B cell (primary cell): ENCODE measurements around the gene MRPL14. TPM values are rescaled to one million over a fixed set of nuclear protein-coding genes. Genes with fewer than 3 reads are reported as not detected.
A peak's percentile ranks its signal among the peaks of the same experiment; 100 is the strongest.

Experiments used
- ATAC-seq: fragments of 200-7000 bp; cut with Tn5 transposase; one replicate; pipeline ENCODE4 v1.10.0; 2021; ENCODE audit warnings: low read depth, mild to moderate bottlenecking, moderate number of reproducible peaks, moderate library complexity
- CTCF ChIA-PET: fragments of 350-600 bp; sonication (Branson Sonifier 250); formaldehyde crosslinking; loops from one replicate; lab custom pipeline; 2021; ENCODE audit warnings: antibody characterized with exemption, inconsistent platforms; lab: Charles Lee
- POLR2A ChIA-PET: fragments of 350-600 bp; sonication (Branson Sonifier 250); formaldehyde crosslinking; loops from one replicate; lab custom pipeline; 2021; ENCODE audit warnings: antibody characterized with exemption; lab: Charles Lee
- DNase-seq: peaks from one replicate; pipeline ENCODE4 v3.0.0; 2013
- H2AFZ ChIP-seq: 2 replicates; pipeline ENCODE4 v1.6.1; 2012; ENCODE audit warnings: mild to moderate bottlenecking, low read depth, low read length; ENCODE audit not compliant: insufficient read depth, poor library complexity, severe bottlenecking
- H3K27ac ChIP-seq, 2 donors: 1 replicate in 1 of 2; 2 replicates in 1 of 2; pipeline ENCODE4 v1.5.1; 2012 to 2013; ENCODE audit warnings: low read length in 2 of 2, mild to moderate bottlenecking in 2 of 2, moderate library complexity in 1 of 2
- H3K27me3 ChIP-seq, 4 experiments: fragments of 200-600 bp in 1 of 4; sonication (generic) in 1 of 4; replicated peaks in 1 of 4; 1 replicate in 2 of 4; 2 replicates in 2 of 4; pipeline versions ENCODE4 v1.6.1 to v1.7.0; 2013 to 2016; ENCODE audit warnings: low read length in 3 of 4, mild to moderate bottlenecking in 2 of 4, mixed read lengths in 1 of 4, moderate library complexity in 1 of 4; ENCODE audit not compliant: insufficient read depth in 4 of 4, control insufficient read depth in 3 of 4; ENCODE audit errors: control extremely low read depth in 1 of 4
- H3K36me3 ChIP-seq, 2 experiments: replicated peaks in 1 of 2; 1 replicate in 1 of 2; 2 replicates in 1 of 2; pipeline versions ENCODE4 v1.6.1 to v1.7.1; 2013; ENCODE audit warnings: low read length in 1 of 2; ENCODE audit not compliant: insufficient read depth in 2 of 2, control insufficient read depth in 1 of 2; ENCODE audit errors: control extremely low read depth in 1 of 2, extremely low read depth in 1 of 2
- H3K4me1 ChIP-seq, 2 donors: fragments of 200-600 bp in 1 of 2; sonication (generic) in 1 of 2; 1 replicate in 1 of 2; 2 replicates in 1 of 2; pipeline versions ENCODE4 v1.5.1 to v1.6.1; 2013 to 2017; ENCODE audit warnings: low read length in 2 of 2; ENCODE audit not compliant: control insufficient read depth in 2 of 2, insufficient read depth in 2 of 2
- H3K4me2 ChIP-seq: replicated peaks from 2 replicates; pipeline ENCODE3; 2012; ENCODE audit warnings: mild to moderate bottlenecking, low read depth, low read length; ENCODE audit not compliant: poor library complexity, severe bottlenecking
- H3K4me3 ChIP-seq, 5 experiments: fragments of 200-600 bp in 1 of 5; sonication (generic) in 1 of 5; 1 replicate in 3 of 5; 2 replicates in 2 of 5; pipeline versions ENCODE4 v1.5.1 to v1.7.0; 2011 to 2016; ENCODE audit warnings: low read length in 4 of 5, mild to moderate bottlenecking in 4 of 5, low read depth in 2 of 5, control low read depth in 1 of 5, moderate library complexity in 1 of 5; ENCODE audit not compliant: insufficient read depth in 1 of 5; ENCODE audit errors: control extremely low read depth in 1 of 5, extremely low read depth in 1 of 5
- H3K79me2 ChIP-seq: fragments of 200-600 bp; sonication (generic); one replicate; pipeline ENCODE4 v1.6.0; 2016; ENCODE audit warnings: low read length; ENCODE audit not compliant: control insufficient read depth, insufficient read depth
- H3K9ac ChIP-seq: fragments of 200-600 bp; sonication (generic); 2 replicates; pipeline ENCODE4 v1.6.1; 2017; ENCODE audit warnings: mild to moderate bottlenecking, low read length, moderate library complexity
- H3K9me3 ChIP-seq, 3 donors: one replicate each; pipeline versions ENCODE4 v1.6.1 to v1.7.1; 2013; ENCODE audit warnings: low read length in 2 of 3; ENCODE audit not compliant: control insufficient read depth in 2 of 3, insufficient read depth in 1 of 3; ENCODE audit errors: control extremely low read depth in 1 of 3
- H4K20me1 ChIP-seq: 2 replicates; pipeline ENCODE4 v1.6.0; 2012; ENCODE audit warnings: mild to moderate bottlenecking, low read length; ENCODE audit not compliant: insufficient read depth, control insufficient read depth, poor library complexity, severe bottlenecking
- H3K27ac Mint-ChIP-seq: one replicate; pipeline ENCODE4 v1.8.0; 2021; ENCODE audit warnings: mixed read lengths
- H3K27me3 Mint-ChIP-seq: one replicate; pipeline ENCODE4 v1.8.0; 2021; ENCODE audit warnings: mixed read lengths
- H3K4me1 Mint-ChIP-seq: one replicate; pipeline ENCODE4 v1.8.0; 2021; ENCODE audit warnings: mixed read lengths
- H3K4me3 Mint-ChIP-seq: one replicate; pipeline ENCODE4 v1.8.0; 2021; ENCODE audit warnings: mixed read lengths
- H3K9me3 Mint-ChIP-seq: one replicate; pipeline ENCODE4 v1.8.0; 2022; ENCODE audit warnings: mixed read lengths; ENCODE audit not compliant: insufficient read depth
- CTCF ChIP-seq: fragments of 200-600 bp; IDR thresholded peaks from one replicate; pipeline ENCODE4 v1.8.0; 2022; ENCODE audit warnings: antibody characterized with exemption, mild to moderate bottlenecking
- EZH2 ChIP-seq: IDR thresholded peaks from 2 replicates; pipeline ENCODE4 v1.6.1; 2012; ENCODE audit warnings: borderline replicate concordance, low read depth, mild to moderate bottlenecking, moderate library complexity, low read length; ENCODE audit not compliant: insufficient read depth, poor library complexity, severe bottlenecking
- WGBS: methylation state at CpG from one replicate; pipeline ENCODE4 v1.1.5; 2013; ENCODE audit warnings: missing lambda C conversion rate; ENCODE audit not compliant: insufficient coverage; 5-methylcytosine and 5-hydroxymethylcytosine counted together
- intact Hi-C: fragments of 100-400 bp; cut with micrococcal nuclease; formaldehyde crosslinking; loops from one replicate; pipeline ENCODE4 v1.10.0; 2022
- polyA plus RNA-seq: library from polyadenylated mRNA; depleted of rRNA; stranded (reverse); fragments of >200 nt; gene quantifications from 2 replicates; pipeline ENCODE4 v1.2.3, GENCODE V29; 2012
- total RNA-seq, 2 donors: library from RNA; stranded (reverse); fragments of 120-200 nt in 1 of 2; gene quantifications; 1 replicate in 1 of 2; 2 replicates in 1 of 2; pipeline versions ENCODE4 v1.2.3 to v1.2.4, GENCODE V29; 2013 to 2022

MRPL14 gene
- total and polyA plus RNA-seq, 2 donors (not counting 1 experiment from before 2014, with no cell fraction given), result 16.7 to 23.5 TPM

- Histone ChIP-seq H3K27ac (no peak overlapping the region), H3K79me2 (no peaks in the 10 kb centered on the region), H3K27me3 (peaks cover 0 to 15% (median under 1%) of the 10 kb centered on the region in 4 experiments), H4K20me1 (no peaks in the 10 kb centered on the region), H3K36me3 (no peaks in the 10 kb centered on the region), H3K4me2 (peak overlapping the region; percentile 69), H3K4me1 (peaks cover 10 to 18% of the 10 kb centered on the region in 2 donors), H2AFZ (peak overlapping the region; percentile 50), H3K4me3 (no peak overlapping the region), H3K9ac (no peak overlapping the region), H3K9me3 (peaks cover 0 to 3% (median 0%) of the 10 kb centered on the region in 3 donors)
- Mint-ChIP-seq H3K4me3 (no peak overlapping the region), H3K9me3 (no peaks in the 10 kb centered on the region), H3K4me1 (peaks cover 16% of the 10 kb centered on the region), H3K27me3 (peaks cover 9% of the 10 kb centered on the region), H3K27ac (no peak overlapping the region)
- WGBS, result 100% methylated on average over 1 of the region's 15 CpGs
- TF ChIP-seq CTCF (no peak), EZH2 (no peak)
- CTCF ChIA-PET, result interaction anchor here (0.6 to 2.8 kb wide), 8 partner anchors 9 to 402 kb away, joined by 3 to 13 read pairs (median 4); partner anchors contain the start of gene SLC29A1
- DNase-seq (no peak), ATAC-seq (no peak)
- intact Hi-C loops, result no loop called here
- POLR2A ChIA-PET, result interaction anchor here (1.3 kb wide), 1 partner anchor 88 kb away, joined by 3 read pairs; no protein-coding TSS in a partner anchor
Observed at GRCh38 chr6:44176130-44176761, 49.0 kb upstream of the MRPL14 start.
